GM21529 (cell line): ENCODE data around the gene ABCB9.

Experiments used
- ATAC-seq: cut with Tn5 transposase; IDR thresholded peaks from one replicate; pipeline ENCODE4 v1.9.1; 2021; ENCODE audit not compliant: unreplicated experiment

ABCB9 gene

DNA sequence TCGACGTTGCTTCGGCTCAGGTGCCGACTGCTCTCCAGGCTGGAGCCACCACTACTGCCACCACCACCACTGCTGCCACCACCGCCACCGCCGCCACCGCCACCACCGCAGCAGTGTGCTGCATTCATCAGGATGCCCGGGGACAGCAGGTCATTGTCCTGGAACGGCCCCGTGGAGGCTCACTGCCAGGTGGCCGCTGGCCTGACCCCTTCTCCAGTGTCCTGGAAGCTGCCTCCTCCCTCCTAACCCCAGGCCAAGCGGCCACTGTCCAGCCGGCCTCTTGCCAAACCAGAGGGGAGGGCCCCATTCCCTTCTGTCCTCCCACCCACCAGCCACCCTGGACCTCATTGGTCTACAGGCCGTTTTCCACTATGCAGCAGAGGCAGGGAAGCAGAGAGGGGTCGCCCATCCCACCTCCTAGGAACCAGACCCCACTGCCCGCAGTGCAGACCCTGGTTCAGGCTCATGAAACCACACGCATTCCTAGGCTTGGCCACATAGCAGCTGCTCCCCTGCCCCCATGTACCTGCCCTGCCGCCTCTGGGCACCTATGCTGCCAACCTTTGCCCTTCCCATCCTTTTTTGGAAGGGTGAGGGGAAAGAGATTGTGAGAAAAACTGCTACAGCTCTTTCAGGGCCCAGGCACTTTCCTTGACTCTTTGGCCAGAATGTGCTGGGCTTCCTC, 29.4 kb upstream of the ABCB9 start:
- ATAC-seq = no peak

DNA sequence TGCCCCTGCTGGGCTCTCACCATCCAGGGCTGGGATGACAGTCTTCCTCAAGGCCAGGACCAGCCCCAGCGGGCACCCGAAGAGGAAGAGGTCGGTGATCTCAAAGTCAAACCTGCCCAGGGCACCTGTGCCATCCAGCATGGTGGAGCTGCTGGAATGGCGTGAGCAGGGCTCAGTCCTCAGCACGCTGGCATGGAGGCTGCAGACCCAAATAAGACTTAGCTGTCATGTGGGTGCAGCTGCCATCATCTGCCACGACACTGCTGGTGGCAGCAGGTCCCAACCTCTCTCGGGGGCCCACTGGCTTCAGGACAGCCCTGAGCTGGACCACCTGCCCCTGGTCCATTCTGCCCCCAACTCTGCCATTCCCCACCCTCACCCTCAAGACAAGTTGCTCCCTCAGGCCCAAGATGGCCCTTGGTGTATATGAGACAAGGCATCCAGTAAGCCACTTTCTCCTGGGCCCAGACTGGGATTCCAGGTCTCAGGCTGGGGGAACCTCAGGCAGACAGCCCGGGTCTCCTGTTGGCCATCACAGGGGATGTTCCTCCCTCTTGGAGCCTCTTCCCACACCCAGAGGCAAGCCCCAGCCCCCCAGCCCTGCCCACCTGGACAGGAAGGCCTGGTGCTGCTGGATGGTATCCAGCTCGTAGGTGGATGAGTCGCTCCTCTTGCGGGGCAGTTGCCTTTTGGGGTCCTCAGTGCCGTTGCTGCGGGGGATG, 28.7 kb upstream of the ABCB9 start:
- ATAC-seq = no peak

DNA sequence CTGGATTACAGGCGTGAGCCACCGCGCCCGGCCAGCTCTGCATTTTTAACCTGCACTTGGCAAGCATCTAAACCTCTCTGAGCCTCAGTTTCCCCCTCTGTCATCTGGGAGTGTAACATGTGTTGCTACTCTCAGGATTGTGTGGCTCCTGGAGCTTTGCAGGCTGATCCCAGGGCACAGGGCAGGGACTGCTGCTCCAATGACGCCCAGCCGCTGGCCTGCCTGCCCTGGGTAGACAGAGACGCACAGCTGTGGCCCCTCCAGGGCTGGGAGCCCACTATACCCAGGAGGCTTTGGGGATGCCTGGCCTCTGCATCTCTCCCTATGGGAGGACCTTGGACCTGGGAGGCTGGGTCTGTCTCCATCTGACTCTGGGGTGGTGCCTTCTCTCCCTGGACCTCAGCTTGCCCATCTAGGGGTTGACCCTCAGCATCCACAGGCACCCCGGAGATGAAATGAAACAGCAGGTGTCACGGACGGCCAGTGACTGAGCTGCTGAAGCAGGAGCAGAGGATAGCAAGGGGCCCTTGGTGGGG, 27.9 kb upstream of the ABCB9 start:
- no peak for ATAC-seq

DNA sequence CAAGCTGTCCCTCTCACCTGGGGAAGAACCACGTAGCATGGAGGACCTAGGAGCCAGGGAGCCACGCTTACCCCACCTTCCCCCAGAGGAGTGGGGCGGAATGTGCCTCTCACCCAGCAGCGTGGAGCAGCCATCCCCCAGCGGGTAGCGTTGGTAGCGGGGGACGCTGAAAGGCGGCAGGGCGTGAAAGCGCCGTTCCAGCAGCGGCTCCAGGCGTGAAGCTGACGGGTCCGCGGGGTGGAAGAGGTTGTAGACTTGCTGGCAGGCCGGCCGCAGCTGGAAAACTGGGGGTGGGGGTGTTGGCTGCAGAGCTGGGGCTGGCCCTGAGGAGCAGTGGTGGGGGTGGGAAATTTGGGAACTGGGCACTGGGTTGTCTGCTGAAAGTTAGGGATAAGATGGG, 26.1 kb upstream of the ABCB9 start:
- ATAC-seq = no peak

DNA sequence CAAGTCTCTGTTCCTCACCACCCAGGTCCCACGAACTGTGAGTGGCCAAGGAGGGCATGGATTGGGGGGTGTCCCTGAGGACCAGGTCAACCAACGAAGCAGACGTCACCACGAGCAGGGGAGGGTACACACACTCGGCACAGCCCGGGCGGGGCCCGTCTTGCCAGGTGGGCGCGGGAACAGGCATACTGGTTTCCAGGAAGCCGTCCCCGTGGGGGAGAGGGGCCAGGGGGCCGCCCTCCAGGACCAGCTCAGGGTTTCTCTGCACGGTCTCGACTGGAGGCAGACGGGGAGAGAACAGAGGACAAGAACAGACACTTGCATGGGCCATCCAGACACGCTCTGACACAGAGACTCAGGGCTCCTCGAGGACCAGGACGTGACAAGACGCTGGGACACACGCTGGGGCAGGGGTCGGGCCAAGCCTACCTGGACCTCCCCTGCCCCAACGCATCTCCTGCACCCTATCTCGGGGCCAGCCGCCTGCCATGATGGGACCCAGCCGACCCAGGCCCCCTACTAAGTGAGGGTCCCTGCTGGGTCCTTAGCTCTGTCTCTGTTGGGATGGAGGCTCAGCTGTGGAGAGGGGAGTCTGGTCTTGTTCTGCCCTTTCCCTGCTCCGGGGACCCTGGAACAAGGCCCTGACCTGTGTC, 25.5 kb upstream of the ABCB9 start:
- ATAC-seq = no peak

DNA sequence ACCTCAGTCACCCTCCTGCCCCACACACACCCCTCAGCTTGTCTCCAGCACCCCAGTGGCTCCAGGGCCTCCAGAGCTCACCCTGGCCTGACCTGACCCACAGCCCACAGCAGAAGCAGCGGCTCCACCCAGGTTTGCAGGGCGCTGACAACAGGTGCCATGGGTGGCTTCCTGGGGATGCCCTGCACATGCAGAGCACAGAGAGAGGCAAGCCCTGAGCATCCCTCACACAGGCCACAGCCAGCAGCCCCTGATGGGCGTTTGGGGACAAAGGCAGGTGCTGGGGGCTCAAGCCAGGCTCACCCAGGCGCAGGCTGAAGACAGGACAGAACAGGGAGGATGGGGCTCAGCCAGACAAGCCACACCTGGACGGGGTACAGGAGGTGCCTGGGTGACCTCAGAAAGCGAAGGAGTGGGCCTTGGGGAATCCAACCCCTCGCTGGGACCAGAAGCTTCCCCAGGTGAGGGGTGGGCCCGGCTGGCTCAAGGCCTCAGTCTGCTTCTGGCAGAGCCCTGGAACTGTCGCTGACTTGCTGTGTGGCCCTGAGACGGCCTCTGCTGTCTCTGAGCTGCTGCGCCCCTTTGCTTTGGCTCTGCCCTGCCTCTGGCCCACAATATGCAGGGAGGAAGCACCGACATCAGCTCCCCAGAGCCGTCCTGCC, 24.8 kb upstream of the ABCB9 start:
- no peak for ATAC-seq

DNA sequence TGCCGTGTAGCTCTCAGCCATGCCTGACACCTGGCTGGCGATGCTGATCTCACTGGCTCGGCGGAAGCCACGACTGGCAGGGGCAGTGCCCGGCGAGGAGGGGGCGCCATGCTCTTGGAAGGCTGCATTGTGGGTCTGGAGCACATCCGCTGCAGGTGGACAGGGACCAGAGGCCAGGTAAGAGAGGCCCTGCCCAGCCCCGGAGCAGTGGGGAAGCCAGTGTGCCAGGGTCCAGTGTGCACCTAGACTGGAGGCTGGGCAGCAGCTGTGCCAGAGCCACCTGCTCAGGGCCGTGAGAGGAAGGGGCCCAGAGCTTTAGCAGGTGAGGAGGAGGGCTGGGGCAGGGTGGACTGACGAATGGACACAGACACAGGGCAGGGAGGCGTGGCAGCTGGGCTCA, 24.3 kb upstream of the ABCB9 start:
- ATAC-seq = no peak

DNA sequence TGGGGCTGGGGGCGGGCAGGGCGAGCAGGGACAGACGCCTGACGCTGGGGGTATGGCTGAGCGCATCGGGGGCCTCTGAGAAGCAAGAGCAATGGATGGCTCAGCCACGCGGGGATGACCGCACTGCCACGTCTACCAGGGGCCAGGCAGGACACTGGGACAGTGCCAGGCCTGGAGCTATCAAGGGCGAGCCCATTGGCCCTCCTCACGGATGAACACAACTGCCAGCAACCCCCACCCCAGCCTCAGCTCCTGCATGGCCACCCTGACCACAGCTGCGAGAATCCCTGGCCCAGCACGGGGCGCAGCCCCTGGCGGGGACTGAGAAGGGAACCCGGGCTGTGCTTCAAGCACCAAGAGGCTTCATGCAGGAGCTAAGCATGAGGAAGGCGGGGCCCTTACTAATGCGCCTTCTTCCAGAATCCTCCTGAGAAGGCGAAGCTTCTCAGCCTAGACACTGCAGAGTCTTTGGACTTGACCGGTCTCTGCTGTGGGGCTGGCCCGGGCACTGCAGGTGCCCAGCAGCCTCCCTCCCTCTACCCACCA, 23.7 kb upstream of the ABCB9 start:
- ATAC-seq = no peak

DNA sequence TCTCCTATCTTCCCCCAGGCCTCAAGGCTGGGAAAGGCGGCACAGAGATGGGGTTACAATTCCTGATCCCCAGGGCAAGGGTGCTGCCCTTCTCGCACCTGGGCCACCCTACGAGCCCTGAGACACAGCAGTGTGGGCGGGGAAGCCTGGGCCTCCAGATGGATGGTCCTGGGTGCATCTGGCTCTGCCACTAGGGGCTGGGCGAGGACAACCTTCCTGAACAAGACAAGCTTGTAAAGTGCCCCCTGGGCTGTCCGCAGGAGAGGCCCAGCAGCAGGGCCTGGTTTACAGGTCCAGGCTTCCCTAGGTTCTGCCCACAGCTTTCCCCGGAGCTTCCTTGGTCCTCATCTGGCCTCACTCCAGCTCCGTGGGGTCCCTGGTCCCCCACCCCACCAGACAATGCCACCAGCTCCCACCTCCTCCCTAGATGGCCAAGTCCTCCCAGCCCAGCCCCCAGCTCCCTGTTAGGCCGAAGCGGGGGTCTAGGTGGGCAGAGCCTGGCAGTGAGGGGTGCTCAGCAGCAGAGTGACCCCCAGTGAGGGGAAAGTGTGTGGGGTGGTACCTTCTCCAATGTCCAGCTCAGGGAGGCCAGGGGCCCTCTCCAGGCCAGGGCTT, 23.1 kb upstream of the ABCB9 start:
- ATAC-seq = no peak

DNA sequence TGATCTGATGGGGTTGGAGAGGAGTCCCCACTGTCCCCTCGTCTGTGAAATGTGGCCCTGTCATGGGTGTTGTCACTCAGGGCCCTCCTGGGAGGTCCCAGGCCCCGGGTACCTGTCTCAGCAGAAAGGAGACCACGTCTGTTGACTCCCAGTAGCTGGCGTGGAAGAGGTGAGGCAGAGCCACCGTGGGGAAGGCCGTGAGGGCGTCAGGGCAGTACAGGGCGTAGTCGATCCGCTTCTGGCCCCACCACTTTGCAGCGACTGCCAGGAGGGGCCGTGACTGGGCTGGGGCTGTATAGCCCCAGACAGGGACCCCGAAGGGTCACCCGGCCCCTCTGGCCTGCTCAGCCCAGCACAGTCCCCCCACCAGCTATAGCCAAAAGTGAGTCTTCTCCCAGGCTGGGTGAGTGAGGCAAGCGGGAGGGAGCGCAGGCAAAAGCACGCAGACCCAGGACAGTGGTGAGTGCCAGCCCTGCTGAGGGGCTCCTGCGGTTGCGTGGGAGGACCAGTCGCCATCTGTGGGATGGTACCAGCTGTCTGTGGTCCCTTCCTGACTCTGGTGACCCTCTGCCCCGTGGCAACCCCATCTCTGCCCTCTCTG, 22.4 kb upstream of the ABCB9 start:
- ATAC-seq = no peak

DNA sequence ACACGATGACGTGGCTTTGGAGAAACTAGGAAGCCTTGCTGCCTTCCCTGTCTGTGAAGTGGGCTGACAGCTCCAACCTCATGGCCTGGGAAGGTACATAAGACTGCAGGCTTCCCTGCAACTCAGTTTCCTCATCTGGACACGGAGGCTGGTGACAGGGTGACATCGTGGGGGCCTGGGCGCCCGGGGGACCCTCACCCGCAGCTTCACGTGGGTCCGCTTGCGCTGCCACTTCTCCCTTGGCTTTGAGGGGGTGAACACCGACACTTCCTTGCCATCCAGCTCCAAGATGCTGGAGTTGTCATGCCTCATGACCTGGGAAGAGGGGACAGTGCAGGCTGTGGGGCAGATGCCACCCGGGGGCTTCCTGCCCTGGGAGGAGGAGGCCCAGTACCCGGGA, 21.8 kb upstream of the ABCB9 start:
- no peak for ATAC-seq

DNA sequence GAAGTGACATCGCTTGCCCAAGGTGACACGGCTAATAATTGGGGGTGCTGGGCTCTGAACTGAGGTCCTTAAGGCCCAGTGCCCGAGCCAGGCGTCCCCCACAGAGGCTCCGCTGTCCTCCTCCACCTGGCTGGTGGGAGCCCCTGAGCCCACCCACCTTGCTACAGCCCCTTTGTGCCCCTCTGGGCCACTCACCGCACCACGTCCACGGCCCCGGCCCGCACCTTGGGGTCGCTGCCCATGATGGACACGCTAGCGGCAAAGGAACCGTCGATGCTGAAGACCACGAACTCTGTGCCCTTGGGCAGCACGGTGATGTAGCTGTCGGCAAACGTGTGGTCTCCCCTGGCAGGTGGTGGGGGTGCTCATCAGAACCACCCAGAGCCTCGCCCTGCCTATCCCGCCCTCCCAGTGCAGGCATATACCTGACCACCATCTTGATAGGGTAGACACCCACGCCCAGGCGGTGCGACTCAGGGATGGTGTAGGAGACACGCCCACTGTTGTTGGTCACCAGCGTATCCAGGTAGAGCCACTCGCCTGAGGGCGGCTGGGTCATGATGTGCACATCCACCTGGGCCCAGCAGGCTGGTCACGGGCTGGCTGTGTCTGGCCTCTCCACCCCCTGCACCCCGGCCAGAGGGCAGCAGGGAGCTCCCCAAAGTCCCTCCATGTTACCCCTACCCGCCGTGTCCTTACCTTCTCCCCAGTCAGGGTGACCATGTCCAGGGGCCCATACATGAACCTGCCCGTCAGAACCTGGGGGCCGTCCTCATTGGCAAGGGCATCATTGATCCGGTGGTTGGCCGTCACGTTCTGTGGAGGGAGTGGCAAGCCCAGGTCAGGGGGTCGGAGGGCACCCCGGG, 21.1 kb upstream of the ABCB9 start:
- ATAC-seq = no peak

DNA sequence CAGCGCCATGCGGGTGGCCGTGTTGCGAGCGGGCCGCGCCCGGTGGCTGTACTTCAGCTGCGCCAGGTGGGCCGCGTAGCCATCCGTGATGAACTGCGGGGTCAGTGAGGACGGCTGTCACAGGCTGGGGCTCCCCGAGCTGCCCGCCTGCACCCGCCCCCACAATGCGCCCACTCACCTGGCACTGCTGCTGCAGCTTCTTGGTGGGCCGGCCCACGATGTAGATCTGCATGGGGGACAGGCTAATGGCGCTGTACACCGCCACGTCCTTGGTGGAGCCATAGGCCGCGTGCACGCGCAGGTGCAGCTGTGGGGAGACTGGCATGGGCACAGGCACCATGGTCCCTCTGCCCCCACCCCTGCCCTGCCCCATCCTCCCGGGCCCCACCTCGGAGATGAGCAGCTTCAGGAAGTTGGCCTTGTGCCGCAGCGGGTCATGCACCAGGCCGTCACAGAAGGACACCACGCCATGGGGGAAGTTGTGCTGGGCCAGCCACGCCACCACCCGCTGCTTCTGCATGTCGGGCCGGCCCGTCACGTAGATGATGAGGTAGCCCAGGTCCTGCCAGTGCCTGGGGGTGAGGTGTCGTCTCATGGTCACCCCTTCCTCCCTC, 20.1 kb upstream of the ABCB9 start:
- ATAC-seq = no peak

DNA sequence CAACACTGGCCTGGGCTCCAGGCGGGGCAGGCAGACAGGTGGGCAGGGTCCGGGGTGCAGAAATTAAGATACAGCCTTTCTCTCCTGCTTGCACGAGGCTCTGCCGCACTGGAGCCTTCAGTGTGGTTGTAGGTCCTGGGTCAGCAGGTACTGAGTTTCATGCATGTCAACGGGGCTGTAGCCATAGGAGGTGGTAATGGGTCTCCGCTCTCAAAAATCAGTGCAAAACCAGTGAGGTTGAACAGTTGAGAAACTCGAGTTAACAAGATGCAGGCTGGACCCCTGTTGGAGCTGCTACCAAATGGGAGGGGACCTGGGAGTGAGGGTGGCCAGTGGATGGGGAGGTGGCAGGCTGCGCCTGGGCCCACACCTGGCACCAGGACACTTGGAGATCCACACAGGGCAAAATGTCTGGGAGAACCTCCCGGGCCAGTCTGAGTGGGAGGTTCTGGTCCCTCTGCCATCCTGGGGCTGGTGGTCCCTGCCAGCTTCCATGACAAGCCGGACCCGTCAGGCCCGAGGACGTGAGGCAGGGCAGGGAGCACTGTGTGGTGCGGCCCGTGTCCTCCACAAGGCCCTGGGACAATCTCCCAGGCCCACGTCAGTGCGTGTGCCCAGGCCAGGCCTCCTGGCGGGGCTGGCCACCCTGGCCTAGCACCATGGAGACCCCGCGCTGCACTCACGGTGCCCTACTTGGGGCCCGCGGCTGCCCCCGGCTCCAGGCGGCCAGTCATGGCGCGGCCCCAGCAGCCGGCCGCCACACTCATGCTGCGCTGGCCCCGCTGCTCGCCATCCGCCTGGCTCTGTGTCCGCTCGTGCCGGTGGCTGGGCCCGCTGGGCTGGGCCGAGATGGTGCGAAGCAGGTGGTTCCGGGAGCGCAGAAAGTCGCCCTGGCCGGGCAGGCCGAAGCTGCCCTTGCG, 19.3 kb upstream of the ABCB9 start:
- ATAC-seq = no peak

DNA sequence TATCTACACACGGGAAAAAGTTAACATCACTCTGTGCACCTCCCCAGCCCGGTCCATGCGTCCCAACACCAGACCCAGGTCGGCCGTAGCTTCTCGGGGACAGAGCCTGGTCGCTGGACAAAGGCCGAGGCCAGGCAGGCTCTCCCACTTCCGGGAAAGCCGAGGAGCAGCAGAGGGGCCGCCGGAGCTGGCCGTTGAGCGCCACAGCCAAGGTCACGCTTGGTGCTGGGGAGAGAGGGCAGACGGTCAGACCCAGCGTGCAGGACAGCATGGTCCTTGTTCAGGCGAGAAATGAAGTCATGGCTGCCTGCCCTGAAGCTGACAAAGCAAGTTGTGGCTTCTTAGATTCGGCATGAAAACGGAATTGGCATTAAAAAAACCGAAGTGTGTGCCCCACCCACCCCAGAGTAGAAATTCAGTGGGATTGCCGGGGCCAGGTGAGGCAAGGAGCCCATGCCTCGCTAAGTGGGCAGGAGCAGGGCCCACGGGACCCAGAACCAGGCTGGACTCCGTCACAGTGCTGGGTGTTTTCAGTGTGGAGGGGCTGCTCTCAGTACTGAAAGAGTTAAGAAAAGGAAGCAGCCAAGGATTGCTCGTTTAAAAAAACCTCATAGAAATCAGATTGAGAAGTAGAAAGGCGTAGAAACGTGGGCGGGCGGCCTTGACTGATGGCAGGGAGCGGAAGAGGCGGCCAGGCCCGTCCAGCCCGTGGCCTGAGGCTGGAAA, 18.5 kb upstream of the ABCB9 start:
- ATAC-seq = no peak

DNA sequence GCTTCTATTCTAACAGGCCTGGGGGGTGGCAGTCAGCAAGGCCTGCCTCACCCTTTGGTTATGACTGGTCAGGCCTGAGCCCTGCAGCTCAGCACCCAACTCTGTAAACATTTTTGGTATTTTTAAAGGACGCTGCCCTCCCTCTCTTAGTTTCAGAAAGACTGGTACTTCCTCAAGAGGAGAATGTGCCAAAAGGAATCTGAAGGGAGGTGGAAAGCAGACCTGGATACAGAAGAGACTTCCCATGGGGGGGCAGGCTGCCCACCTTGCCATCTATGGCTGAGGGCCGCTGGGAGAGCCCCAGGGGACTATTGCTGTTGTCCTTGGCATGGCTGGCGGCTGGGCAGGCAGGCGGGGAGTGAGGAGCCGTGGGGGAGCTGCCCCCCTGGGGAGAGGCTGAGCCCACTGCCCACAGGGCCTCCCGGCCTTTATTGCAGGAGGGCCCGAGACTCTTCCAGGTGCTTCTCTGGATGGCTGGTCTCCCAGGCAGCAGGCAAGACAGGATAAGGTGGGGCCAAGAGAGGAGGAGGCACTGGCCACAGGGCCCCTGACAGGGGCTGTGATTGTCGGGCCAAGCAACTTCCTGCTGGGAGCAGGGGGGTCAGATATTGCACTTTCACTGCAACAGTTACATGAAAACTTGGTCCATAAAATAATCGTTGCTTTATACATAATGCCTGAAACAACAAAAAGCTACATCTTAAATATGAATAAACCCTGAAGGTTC, 17.7 kb upstream of the ABCB9 start:
- no peak for ATAC-seq
